NCI-H446 treated with DMSO at 0.1 percent for 48 hours (cell line): ENCODE measurements around the gene DKK3.

Experiments used
- DNase-seq: peaks from one replicate; lab custom pipeline; 2025; lab: John Stamatoyannopoulos, UW

The DKK3 gene

GRCh38 chr11:11981364-11981763 is 27.1 kb downstream of the DKK3 start:
- DNase-seq, result peak; percentile 66

DNA sequence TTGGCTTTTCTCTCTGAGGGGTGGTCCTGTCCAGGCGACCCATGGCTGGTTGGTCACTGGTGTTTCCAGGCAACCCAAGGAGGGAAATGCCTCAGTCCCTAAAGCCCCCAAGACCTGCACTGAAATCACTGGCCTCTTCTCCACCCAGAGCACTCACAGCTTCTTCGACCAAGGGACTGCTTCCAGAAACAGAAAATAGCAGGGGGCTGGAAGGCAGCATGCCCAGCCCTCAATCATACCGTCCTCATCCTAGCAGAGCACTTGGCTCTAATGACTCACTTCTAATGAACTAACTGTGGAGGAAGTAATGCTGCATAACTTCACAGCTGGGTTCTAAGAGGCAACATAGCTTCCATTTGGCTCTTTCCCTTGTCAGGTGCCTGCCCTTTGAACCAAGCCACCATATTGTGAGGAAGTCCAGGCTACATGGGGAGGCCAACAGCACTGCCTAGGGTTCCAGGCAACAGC is 27.6 kb downstream of the DKK3 start:
- peak; percentile 66 for DNase-seq

DNA sequence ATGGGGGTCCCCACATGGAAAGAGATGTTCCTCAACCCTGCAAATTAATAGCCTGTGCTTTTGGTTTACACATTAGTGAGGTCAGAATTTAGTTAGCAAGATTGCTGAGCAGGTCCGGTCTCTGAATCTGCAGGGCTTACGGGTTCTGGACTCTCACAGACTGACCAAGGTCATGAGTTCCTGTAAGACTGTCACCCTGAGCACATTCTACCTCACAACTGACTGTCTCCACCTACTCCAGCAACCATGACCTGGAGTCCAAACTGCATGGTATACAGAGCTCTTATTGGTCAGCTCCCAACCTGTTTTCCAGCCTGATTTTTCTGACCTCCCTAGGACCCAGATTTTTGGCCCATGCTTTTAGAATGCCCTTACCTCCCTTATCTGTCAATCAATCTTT is 28.2 kb downstream of the DKK3 start:
- no peak for DNase-seq

DNA sequence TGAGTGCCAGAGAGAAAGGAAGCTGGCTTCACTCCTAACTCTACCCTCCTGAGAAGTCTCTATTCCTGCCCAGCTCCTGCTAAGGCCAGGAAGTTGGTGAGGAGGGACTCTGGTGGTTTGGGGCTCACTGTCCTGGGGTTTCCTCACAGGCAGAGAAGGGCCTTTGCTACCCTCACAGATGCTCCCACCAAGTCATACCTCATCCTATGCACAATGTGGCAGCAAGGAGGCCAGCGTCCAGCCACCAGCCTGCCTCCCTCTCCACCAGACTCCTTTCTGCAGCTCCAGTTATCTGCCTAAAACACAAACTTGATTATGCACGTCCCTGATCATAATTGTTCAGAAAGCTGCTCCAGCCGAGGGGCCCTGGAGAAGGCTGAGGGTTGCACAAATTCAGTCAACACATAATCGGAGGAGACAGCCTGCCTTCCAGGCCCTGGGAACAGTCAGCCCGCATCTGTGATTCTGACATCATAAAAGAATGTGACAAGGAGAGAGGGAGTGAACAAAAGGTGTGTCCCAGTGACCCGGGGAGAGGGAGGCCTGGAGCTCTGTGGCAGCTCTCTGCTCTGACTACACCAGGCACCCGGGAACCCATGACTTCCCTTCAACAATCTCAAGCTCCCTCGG is 28.8 kb downstream of the DKK3 start:
- no peak for DNase-seq

GRCh38 chr11:11978792-11979487 is 29.5 kb downstream of the DKK3 start:
- peak; percentile 90 for DNase-seq

DNA sequence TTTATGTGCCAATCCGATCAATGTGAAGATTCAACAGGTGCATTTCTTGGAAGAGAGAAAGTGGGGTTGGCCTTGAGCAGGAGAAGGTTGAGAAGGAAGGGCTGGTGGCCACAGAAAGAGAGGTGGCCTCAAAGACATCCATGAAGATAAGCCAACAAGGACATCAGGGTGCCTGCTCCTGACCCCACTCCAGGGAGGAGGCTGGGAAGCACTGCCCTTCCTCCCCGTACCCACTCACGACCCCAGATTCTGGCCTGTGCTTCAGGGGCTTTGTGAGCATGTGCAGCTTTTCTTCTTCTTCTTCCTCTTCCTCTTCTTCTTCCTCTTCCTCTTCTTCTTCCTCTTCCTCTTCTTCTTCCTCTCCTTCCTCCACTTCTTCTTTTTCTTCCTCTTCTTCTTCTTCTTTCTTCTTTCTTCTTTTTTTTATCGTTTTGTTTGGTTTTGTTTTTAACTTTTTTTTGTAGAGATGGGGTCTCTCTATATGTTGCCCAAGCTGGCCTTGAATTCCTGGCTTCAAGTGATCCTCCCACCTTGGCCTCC is 30.3 kb downstream of the DKK3 start:
- no peak for DNase-seq

- DNase-seq, result peak; percentile 65
These were observed 31.1 kb downstream of the DKK3 start for GRCh38 chr11:11977206-11977938.

DNA sequence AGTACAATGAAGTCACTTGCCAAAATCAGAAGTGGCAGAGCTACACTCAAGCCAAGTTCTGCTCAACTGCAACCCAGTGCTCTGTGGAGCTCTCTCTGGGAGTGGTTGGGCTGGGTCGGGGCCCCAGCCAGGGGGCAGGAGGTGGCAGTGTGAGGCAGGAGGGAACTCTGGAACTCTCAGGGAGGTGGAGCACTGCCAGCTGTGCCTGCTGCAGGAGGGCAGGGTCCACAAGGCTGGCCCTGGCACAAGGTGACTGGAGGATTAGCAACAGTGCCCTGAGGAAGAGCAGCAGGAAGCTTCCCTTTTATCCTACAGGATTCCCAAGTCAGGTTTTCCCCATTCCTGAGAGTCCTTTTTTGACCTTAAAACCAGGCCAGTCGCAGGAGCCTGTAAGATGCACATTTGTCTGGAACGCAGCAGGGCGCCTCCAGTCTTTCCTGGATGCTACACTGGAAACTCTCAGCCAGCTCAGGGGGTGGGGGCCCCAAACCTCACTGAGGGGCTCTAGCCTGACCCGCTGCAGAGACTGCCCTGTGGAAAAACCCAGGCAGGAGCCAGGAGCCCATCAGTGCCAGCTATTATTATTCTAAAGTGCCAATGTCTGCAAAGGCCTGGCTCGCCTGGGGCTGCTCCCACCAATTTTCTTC is 31.8 kb downstream of the DKK3 start:
- DNase-seq, result peak; percentile 23

DNA sequence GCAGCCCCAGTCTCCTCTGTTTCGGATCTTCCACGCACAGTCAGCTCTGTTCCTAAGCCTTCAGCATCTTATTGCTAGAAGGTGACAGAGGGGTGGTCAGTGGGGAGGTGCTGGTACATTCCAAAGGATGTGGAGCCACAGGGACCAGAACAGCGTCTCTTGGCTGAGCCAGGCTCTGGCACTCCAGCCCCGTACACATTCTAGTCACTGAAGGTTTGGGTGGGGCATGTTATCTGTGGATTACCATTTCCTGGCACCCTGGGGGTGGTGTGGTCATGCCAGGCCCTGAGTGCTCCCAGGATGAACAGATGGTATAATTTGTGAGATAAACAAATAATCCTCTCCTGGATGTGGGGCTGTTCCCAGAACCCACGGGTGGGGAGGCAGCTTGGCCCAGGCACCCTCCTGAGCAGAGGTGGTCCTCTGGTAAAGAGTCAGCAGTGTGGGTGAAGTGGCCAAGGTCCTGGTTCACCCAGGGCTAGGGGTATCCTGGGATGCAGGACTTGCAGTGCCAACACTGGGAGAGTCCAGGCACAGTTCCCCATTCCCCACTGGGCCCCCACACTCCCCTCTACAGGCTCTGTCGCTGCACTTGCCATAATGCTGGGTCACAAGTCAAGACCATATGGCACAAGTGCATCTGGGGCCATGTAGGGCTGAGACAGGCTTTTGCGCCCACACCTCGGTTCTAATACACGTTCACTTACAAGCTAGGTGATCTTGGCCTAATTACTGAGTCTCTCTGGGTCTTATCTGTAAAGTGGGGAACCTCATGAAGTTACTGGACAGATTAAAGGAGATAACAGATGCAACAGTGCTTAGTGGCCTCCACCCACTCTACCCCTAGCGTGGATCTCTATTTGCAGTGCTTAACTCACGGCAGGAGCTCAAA is 33.0 kb downstream of the DKK3 start:
- peak; percentile 63 for DNase-seq

- DNase-seq, result no peak
These were observed 34.6 kb downstream of the DKK3 start for GRCh38 chr11:11973866-11974265.

- peak; percentile 65 for DNase-seq
These were observed 35.0 kb downstream of the DKK3 start for GRCh38 chr11:11973361-11973800.

GRCh38 chr11:11972730-11973341 is 35.6 kb downstream of the DKK3 start:
- DNase-seq, result no peak

DNA sequence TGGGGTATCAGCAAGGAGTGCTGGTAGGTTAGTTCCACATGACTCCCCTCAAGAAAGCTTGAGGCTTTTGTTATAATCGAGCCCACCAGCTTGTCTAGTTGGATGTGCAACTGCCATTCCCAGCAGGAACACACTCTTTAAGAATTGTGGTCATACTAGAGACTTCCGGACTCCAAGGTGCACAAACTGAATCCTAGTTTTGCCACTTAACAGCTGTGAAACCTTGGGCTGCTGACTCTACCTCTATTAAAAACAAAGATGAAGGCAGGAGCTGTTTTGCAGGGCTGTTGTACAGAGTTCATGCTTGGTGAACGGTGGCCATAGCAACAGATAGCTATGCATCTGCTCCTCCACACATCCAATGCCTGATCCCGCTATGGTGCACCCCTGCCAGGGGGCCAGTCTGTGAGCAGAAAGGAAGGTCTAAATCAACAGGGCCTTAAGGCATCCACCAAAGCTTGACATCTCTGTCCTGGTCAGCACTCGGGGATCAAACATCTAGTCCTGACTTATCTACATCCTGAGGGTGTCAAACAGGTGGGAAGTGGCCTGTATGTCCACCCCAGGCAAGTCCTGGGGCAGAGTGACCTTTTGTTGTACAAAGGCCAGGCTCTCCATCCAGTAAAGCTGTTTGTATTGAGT is 36.4 kb downstream of the DKK3 start:
- peak; percentile 26 for DNase-seq

DNA sequence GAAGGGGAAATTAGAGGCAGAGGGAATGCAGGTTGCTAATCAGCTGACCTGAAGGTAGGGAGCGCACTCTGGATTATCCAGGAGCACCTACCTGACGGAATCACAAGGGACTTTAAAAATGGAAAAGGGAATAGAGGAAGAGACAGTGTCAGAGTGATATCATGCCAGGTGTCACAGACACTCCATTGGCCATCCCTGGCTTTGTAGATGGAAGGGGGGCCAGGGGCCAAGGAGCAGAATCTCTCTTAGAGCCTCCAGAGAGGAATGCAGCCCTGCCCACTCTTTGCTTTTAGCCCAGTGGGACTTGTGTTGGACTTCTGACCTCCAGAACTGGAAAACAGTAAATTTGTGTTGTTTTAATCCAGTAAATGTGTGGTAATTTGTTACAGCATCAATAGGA is 37.9 kb downstream of the DKK3 start:
- DNase-seq, result no peak

DNA sequence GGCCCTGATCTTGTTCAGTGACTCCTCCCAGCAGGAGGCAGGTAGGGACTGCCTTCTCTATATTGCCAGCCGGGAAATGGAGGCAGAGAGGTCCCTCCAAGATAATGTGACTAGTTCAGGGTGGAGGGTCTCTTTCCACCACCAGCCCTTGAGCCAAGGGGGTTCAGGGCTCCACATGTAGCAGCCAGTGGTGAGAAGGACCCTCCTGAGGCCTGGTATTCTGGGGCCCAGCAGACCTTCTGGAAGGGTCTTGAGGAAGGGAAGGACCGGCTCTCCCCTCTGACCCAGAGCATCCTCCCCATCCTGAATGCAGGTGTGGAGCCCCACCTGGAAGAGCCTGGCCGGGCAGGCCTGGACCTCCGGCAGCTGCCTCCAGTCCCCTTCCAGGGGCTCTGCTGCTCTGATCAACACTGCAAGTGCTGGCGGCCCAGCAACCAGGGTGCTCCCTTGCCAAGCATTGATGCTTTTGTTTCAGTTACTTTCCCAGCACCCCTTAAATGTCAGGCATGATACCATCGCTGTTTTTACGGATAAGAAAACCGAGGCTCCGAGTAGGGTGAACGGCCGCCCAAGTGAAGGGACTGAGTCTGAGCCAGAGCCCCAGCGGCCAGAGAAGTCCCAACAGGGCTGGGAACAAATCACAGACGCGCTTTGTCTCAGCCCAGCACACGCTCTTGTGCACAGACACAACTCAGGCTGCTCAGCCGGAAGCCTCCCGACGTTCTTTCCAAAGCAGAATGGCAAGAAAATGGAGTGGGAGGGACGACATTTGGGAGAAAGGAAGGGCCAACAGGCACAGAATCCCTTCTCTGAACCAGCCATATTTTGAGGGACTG is 38.8 kb downstream of the DKK3 start:
- DNase-seq, result no peak

DNA sequence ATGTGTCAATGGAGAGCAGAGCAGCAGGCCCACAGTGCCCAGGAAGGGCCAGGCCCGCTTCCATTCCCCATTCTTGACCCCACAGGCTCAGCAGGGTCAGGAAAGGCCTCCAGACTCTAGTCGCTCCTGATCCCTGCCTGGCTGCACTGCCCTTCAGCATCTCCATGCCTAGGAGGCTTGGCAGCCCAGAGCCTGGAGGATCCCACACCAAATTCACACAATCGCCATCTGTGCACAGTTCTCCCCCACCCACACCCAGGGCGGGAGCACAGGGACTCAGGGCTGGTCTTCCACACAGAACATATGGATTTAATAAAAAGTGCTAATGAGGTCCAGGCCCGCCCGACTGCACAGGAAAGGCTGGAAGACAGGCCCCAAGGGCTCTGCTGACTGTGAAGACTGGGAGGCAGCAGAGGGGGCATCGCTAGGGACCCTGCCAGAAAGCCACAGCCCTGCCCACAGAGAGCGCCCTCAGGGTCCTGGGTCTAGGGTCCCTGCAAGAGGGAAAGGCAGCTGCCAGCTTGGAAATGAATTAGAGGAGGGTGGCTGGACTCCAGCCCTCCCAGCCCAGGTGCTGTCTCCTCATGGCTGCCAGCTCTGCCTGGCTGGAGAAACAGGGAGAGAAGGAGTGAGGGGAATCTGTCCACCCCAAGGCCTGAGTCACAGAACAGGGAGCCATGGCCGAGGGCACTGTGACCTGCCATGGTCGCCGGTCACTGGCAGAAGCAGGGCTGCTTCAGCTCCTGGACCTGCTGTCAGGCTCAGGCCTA is 39.7 kb downstream of the DKK3 start:
- DNase-seq, result peak; percentile 81

GRCh38 chr11:11967669-11968510 is 40.5 kb downstream of the DKK3 start:
- DNase-seq, result no peak
